Chondrocyte (in vitro differentiated cells): ENCODE measurements around the gene DSG2. TPM values are rescaled to one million over a fixed set of nuclear protein-coding genes. Genes with fewer than 3 reads are reported as not detected.

Experiments
- DNase-seq: peaks from one replicate; pipeline ENCODE4 v3.0.0; 2021; ENCODE audit warnings: mixed read lengths, low spot score
- H3K27ac Mint-ChIP-seq: one replicate; pipeline ENCODE4 v1.8.0; 2021; ENCODE audit warnings: mild to moderate bottlenecking, moderate library complexity, mixed read lengths; ENCODE audit not compliant: unreplicated experiment
- H3K27me3 Mint-ChIP-seq: 2 replicates; pipeline ENCODE4 v1.8.0; 2021; ENCODE audit warnings: low read depth, mixed read lengths
- H3K36me3 Mint-ChIP-seq: 2 replicates; pipeline ENCODE4 v1.8.0; 2021; ENCODE audit warnings: low read depth, mixed read lengths
- H3K4me1 Mint-ChIP-seq: 2 replicates; pipeline ENCODE4 v1.8.0; 2021; ENCODE audit warnings: low read depth, mild to moderate bottlenecking, mixed read lengths
- H3K4me3 Mint-ChIP-seq: one replicate; pipeline ENCODE4 v1.8.0; 2021; ENCODE audit warnings: mild to moderate bottlenecking, moderate library complexity, mixed read lengths; ENCODE audit not compliant: unreplicated experiment
- H3K9me3 Mint-ChIP-seq: 2 replicates; pipeline ENCODE4 v1.8.0; 2021; ENCODE audit warnings: low read depth, mixed read lengths
- CTCF ChIP-seq: fragments of 200-600 bp; sonication (generic); IDR thresholded peaks from 2 replicates; pipeline ENCODE4 v1.5.0; 2021; ENCODE audit warnings: antibody characterized with exemption, mild to moderate bottlenecking, moderate library complexity
- total RNA-seq: library from RNA; stranded (reverse); gene quantifications from 3 replicates; pipeline ENCODE4 v1.2.1, GENCODE V29; 2021

Gene DSG2
- total RNA-seq, 1 donor from 2014 or later, result 45.0 TPM

- Mint-ChIP-seq H3K36me3 (no peaks in the 10 kb centered on the region), H3K27ac (peak overlapping the region; percentile 53), H3K4me1 (peaks cover 8% of the 10 kb centered on the region), H3K9me3 (no peaks in the 10 kb centered on the region), H3K4me3 (peak overlapping the region; percentile 89), H3K27me3 (no peaks in the 10 kb centered on the region)
- DNase-seq, result no peak
- no peak for TF ChIP-seq CTCF
These were observed 872 bp downstream of the DSG2 start for GRCh38 chr18:31498574-31499524.

- no peak for DNase-seq
- H3K9me3 Mint-ChIP-seq, result no peaks in the 10 kb centered on the region
- no peak overlapping the region for H3K27ac Mint-ChIP-seq
- no peak overlapping the region for H3K4me3 Mint-ChIP-seq
- H3K4me1 Mint-ChIP-seq, result peaks cover 8% of the 10 kb centered on the region
- no peaks in the 10 kb centered on the region for H3K36me3 Mint-ChIP-seq
- no peaks in the 10 kb centered on the region for H3K27me3 Mint-ChIP-seq
- TF ChIP-seq CTCF, result no peak
These were observed 2.2 kb downstream of the DSG2 start for GRCh38 chr18:31500051-31500688.

GRCh38 chr18:31503011-31503410, 5.0 kb downstream of the DSG2 start:
- Mint-ChIP-seq H3K27me3 (no peaks in the 10 kb centered on the region), H3K9me3 (no peaks in the 10 kb centered on the region), H3K36me3 (no peaks in the 10 kb centered on the region), H3K4me1 (peaks cover 8% of the 10 kb centered on the region), H3K27ac (no peak overlapping the region), H3K4me3 (no peak overlapping the region)
- DNase-seq, result no peak
- no peak for TF ChIP-seq CTCF

- Mint-ChIP-seq H3K4me3 (no peak overlapping the region), H3K27ac (no peak overlapping the region), H3K27me3 (no peaks in the 10 kb centered on the region), H3K9me3 (no peaks in the 10 kb centered on the region), H3K36me3 (no peaks in the 10 kb centered on the region), H3K4me1 (peaks cover 2% of the 10 kb centered on the region)
- TF ChIP-seq CTCF, result no peak
- DNase-seq, result no peak
These were observed 6.6 kb downstream of the DSG2 start for GRCh38 chr18:31504455-31505147.

- Mint-ChIP-seq H3K27me3 (no peaks in the 10 kb centered on the region), H3K4me1 (peaks cover 6% of the 10 kb centered on the region), H3K4me3 (no peak overlapping the region), H3K27ac (no peak overlapping the region), H3K36me3 (no peaks in the 10 kb centered on the region), H3K9me3 (no peaks in the 10 kb centered on the region)
- no peak for DNase-seq
- TF ChIP-seq CTCF, result no peak
These were observed 7.2 kb downstream of the DSG2 start for GRCh38 chr18:31505156-31505555.
